ENCODE measurements around the gene OLIG3.

DNA sequence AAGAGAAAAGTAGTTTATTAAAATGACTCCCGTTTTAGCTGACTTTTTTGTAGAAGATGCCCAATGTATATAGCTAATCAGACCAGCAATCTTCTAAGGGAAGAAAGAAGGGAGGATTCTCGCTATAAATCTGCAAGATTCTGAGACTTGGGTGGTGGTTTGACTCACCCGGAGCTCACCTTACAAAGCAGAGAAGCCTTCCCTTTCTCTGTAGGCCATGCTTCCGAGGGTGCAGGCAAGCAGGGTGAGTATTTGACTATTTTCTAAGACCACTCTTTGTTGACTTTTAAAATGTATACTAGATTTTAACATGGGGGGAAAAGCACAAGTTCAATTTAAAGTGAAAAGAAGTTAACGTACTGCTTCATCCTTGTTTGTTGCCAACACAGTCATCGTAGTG, 2.7 kb downstream of the OLIG3 start:
- no peak for TF ChIP-seq POLR2A (IDR thresholded peaks at IDR 0.05)
- TF ChIP-seq, protein P1, sequence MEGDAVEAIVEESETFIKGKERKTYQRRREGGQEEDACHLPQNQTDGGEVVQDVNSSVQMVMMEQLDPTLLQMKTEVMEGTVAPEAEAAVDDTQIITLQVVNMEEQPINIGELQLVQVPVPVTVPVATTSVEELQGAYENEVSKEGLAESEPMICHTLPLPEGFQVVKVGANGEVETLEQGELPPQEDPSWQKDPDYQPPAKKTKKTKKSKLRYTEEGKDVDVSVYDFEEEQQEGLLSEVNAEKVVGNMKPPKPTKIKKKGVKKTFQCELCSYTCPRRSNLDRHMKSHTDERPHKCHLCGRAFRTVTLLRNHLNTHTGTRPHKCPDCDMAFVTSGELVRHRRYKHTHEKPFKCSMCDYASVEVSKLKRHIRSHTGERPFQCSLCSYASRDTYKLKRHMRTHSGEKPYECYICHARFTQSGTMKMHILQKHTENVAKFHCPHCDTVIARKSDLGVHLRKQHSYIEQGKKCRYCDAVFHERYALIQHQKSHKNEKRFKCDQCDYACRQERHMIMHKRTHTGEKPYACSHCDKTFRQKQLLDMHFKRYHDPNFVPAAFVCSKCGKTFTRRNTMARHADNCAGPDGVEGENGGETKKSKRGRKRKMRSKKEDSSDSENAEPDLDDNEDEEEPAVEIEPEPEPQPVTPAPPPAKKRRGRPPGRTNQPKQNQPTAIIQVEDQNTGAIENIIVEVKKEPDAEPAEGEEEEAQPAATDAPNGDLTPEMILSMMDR (IDR thresholded peaks at IDR 0.05 in 4 of 5, conservative IDR thresholded peaks at IDR 0.05 in 1 of 5): no peak

All from gastrocnemius medialis (tissue), 4 donors.